PC-9 (cell line): ENCODE results near the gene SH3BP4. TPM values are rescaled to one million over a fixed set of nuclear protein-coding genes. Genes with fewer than 3 reads are reported as not detected.

Experiments used
- BruUV-seq: library from RNA; stranded (reverse); fragments of 400-500 nt; replicated peaks from 2 replicates; lab custom pipeline; 2021; lab: Mats Ljungman, UMichigan
- CTCF ChIA-PET: fragments of 300-600 bp; sonication (Branson Sonifier 250); formaldehyde crosslinking; loops from one replicate; lab custom pipeline; 2022; ENCODE audit warnings: antibody characterized with exemption; lab: Charles Lee
- POLR2A ChIA-PET: fragments of 300-600 bp; sonication (Branson Sonifier 250); formaldehyde crosslinking; loops from one replicate; lab custom pipeline; 2022; ENCODE audit warnings: antibody characterized with exemption; ENCODE audit not compliant: unreplicated experiment; lab: Charles Lee
- DNase-seq, 2 experiments: peaks; one replicate each; pipeline versions ENCODE4 v3.0.0 to v3.0.0-alpha.2; 2015 to 2022; ENCODE audit warnings: mixed read lengths in 1 of 2
- H2AFZ ChIP-seq: fragments of 200-600 bp; sonication (generic); 2 replicates; pipeline ENCODE4 v1.8.1; 2017; ENCODE audit warnings: antibody characterized with exemption
- H3F3A ChIP-seq: fragments of 200-600 bp; sonication (generic); 2 replicates; pipeline ENCODE4 v1.8.1; 2017; ENCODE audit warnings: antibody characterized with exemption, mild to moderate bottlenecking, low read depth; ENCODE audit not compliant: insufficient read depth
- H3K27ac ChIP-seq: fragments of 200-600 bp; sonication (generic); 2 replicates; pipeline ENCODE4 v1.6.1; 2016; ENCODE audit warnings: mixed run types
- H3K27me3 ChIP-seq: fragments of 200-600 bp; sonication (generic); 2 replicates; pipeline ENCODE4 v1.6.1; 2016; ENCODE audit warnings: low read depth, mixed run types; ENCODE audit not compliant: insufficient read depth
- H3K36me3 ChIP-seq: fragments of 200-600 bp; sonication (generic); 2 replicates; pipeline ENCODE4 v1.6.1; 2016; ENCODE audit warnings: low read depth, mixed run types
- H3K4me1 ChIP-seq: fragments of 200-600 bp; sonication (generic); replicated peaks from 2 replicates; pipeline ENCODE4 v1.6.1; 2016; ENCODE audit warnings: mixed run types; ENCODE audit not compliant: insufficient read depth
- H3K4me2 ChIP-seq: fragments of 200-600 bp; sonication (generic); 2 replicates; pipeline ENCODE4 v1.6.1; 2017; ENCODE audit warnings: mixed run types
- H3K4me3 ChIP-seq: fragments of 200-600 bp; sonication (generic); 2 replicates; pipeline ENCODE4 v1.6.1; 2016; ENCODE audit warnings: mixed run types
- H3K79me2 ChIP-seq: fragments of 200-600 bp; sonication (generic); 2 replicates; pipeline ENCODE4 v1.6.1; 2017; ENCODE audit warnings: low read depth, mixed run types
- H3K9me2 ChIP-seq: fragments of 200-600 bp; sonication (generic); 2 replicates; pipeline ENCODE4 v1.8.1; 2017; ENCODE audit warnings: mild to moderate bottlenecking; ENCODE audit not compliant: insufficient read depth
- H3K9me3 ChIP-seq: fragments of 200-600 bp; sonication (generic); 2 replicates; pipeline ENCODE4 v1.8.1; 2016; ENCODE audit warnings: low read depth; ENCODE audit not compliant: insufficient read depth
- H4K20me1 ChIP-seq: fragments of 200-600 bp; sonication (generic); 2 replicates; pipeline ENCODE4 v1.8.1; 2017; ENCODE audit not compliant: insufficient read depth
- EZH2 ChIP-seq: fragments of 200-600 bp; sonication (generic); IDR thresholded peaks from 2 replicates; pipeline ENCODE4 v1.8.0; 2017; ENCODE audit warnings: antibody characterized with exemption, low read depth
- intact Hi-C: fragments of 100-400 bp; cut with micrococcal nuclease; formaldehyde crosslinking; loops from one replicate; pipeline ENCODE4 v1.10.0; 2022; ENCODE audit not compliant: unreplicated experiment
- total RNA-seq: library from RNA; stranded (reverse); gene quantifications from 2 replicates; pipeline ENCODE4 v1.2.3, GENCODE V29; 2021
- TF ChIP-seq, protein P1 (sequence below): fragments of 200-600 bp; sonication (generic); conservative IDR thresholded peaks from 2 replicates; pipeline ENCODE4 v1.6.1; 2017; ENCODE audit warnings: mixed run types, antibody characterized with exemption, mild to moderate bottlenecking, moderate library complexity

The SH3BP4 gene
- total RNA-seq, 1 experiment from 2014 or later, result 131 TPM

GRCh38 chr2:234950435-234950729 is 1.4 kb upstream of the SH3BP4 start:
- no peak overlapping the region for H3K4me3 ChIP-seq
- no peak overlapping the region for H3K27ac ChIP-seq
- H3K4me2 ChIP-seq, result no peak overlapping the region

DNA sequence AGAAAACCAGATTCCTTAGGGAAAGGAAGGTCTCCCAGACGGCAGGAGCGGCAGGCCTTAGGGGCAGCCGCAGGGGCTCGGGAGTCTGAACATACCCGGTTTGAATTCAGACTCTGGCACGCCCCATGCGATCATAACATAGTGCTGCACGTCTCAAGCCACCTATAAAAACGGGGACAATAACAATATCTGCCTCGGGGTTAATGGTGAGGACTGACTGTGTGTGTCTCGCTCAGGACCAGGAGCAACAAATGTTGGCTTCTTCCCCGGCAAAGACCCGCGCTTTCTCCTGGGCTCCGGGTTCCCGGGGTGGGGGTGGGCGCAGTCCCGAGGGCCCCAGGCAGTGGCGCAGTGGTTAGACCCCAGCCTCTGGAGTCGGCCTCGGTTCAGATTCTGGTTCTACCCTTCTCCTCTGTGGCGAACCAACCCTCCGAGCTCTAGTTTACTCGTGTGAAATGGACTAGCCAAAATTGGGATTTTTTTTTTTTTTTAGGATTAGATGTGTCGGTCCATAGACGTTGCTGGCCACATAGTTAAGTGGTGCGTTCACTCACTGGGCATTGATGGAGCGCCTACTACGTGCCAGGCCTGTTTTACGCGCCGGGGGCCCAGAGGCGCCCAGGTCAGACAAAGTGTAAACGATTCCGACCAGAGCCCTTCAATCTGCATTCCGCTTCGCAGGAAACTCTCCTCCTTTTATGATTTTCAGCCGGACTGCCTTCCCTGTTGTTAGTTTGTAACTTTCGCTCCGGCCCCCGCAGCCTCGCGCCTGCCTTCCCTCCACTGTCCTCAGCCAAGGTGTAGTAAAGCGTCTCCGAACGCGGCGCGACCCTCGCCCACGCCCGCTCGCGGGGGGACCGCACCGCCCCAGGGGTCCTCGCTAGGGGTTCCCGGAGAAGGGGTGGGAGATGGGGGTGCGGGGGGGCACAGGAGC is 820 bp upstream of the SH3BP4 start:
- Histone ChIP-seq H4K20me1 (peaks cover 11% of the 10 kb centered on the region; the same call in 1 of the 2 replicates), H3K4me3 (peak overlapping the region; percentile 97), H3K4me1 (peaks cover 31% of the 10 kb centered on the region), H2AFZ (peak overlapping the region; percentile 94), H3K79me2 (peaks cover 45% of the 10 kb centered on the region), H3K9me3 (no peaks in the 10 kb centered on the region), H3K36me3 (peaks cover 7% of the 10 kb centered on the region; the same call in 1 of the 2 replicates), H3K4me2 (peak overlapping the region; percentile 98), H3K27me3 (no peaks in the 10 kb centered on the region), H3K9me2 (no peaks in the 10 kb centered on the region), H3K27ac (no peak overlapping the region), H3F3A (peaks cover 13% of the 10 kb centered on the region; the same call in 1 of the 2 replicates)
- ChIA-PET POLR2A (interaction anchor here (0.5 to 1.0 kb wide), 9 partner anchors 17 to 1826 kb away, joined by 3 to 15 read pairs (median 4); no protein-coding TSS in a partner anchor), CTCF (interaction anchor here (0.6 kb wide), 3 partner anchors 113 to 156 kb away, joined by 3 to 6 read pairs (median 4); no protein-coding TSS in a partner anchor)
- TSS peak; percentile 88 for BruUV-seq
- TF ChIP-seq EZH2, result no peak
- TF ChIP-seq, protein P1, sequence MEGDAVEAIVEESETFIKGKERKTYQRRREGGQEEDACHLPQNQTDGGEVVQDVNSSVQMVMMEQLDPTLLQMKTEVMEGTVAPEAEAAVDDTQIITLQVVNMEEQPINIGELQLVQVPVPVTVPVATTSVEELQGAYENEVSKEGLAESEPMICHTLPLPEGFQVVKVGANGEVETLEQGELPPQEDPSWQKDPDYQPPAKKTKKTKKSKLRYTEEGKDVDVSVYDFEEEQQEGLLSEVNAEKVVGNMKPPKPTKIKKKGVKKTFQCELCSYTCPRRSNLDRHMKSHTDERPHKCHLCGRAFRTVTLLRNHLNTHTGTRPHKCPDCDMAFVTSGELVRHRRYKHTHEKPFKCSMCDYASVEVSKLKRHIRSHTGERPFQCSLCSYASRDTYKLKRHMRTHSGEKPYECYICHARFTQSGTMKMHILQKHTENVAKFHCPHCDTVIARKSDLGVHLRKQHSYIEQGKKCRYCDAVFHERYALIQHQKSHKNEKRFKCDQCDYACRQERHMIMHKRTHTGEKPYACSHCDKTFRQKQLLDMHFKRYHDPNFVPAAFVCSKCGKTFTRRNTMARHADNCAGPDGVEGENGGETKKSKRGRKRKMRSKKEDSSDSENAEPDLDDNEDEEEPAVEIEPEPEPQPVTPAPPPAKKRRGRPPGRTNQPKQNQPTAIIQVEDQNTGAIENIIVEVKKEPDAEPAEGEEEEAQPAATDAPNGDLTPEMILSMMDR, result no peak
- intact Hi-C loops, result loop anchor here (2.0 to 10.0 kb wide), 5 partner anchors 110 to 976 kb away; no protein-coding TSS in a partner anchor
- peak in 1 of 2 experiments; percentile 29 for DNase-seq

More at GRCh38 chr2:234950435-234950729, 1.4 kb upstream of the SH3BP4 start:
- ChIA-PET POLR2A (interaction anchor here (0.5 to 0.7 kb wide), 5 partner anchors 18 to 272 kb away, joined by 3 to 15 read pairs (median 5); no protein-coding TSS in a partner anchor), CTCF (interaction anchor here (0.6 kb wide), 2 partner anchors 153 to 157 kb away, joined by 3 to 4 read pairs; no protein-coding TSS in a partner anchor)
- H3K9me2 ChIP-seq, result no peaks in the 10 kb centered on the region
- 0 out of 2 replicates have a peak, but pooled peaks cover under 1% of the 10 kb centered on the region for H3K36me3 ChIP-seq
- TF ChIP-seq, protein P1, result no peak
- TF ChIP-seq EZH2, result no peak
- peaks cover 6% of the 10 kb centered on the region; the same call in 1 of the 2 replicates for H4K20me1 ChIP-seq
- intact Hi-C loops, result loop anchor here (2.0 to 10.0 kb wide), 5 partner anchors 110 to 976 kb away; no protein-coding TSS in a partner anchor
- no peaks in the 10 kb centered on the region for H3K27me3 ChIP-seq
- peaks cover 24% of the 10 kb centered on the region for H3K4me1 ChIP-seq
- no peaks in the 10 kb centered on the region for H3K9me3 ChIP-seq
- H3K79me2 ChIP-seq, result peaks cover 39% of the 10 kb centered on the region
- DNase-seq, result no peak
- H2AFZ ChIP-seq, result no peak overlapping the region
- H3F3A ChIP-seq, result peaks cover 9% of the 10 kb centered on the region; the same call in 1 of the 2 replicates
- BruUV-seq, result no TSS peak
